Daoy (cell line): ENCODE measurements around the gene SCCPDH. TPM values are rescaled to one million over a fixed set of nuclear protein-coding genes. Genes with fewer than 3 reads are reported as not detected.
"Not testable (repeated sequence)": the region's sequence is repeated elsewhere in the genome, so short reads cannot be mapped to it uniquely, and the experiment has no call there.

ENCODE experiments used
- DNase-seq: peaks from one replicate; pipeline ENCODE4 v3.0.0-alpha.2; 2015; ENCODE audit warnings: low read depth
- total RNA-seq: library from RNA; depleted of rRNA; stranded (reverse); fragments of >200 nt; shearing (Covaris generic); gene quantifications from 2 replicates; pipeline ENCODE4 v1.2.3, GENCODE V29; 2014

The SCCPDH gene
- total RNA-seq, 1 experiment from 2014 or later: 65.0 TPM

- no peak for DNase-seq
Measured at GRCh38 chr1:246703581-246703980, 20.6 kb upstream of the SCCPDH start.

DNA sequence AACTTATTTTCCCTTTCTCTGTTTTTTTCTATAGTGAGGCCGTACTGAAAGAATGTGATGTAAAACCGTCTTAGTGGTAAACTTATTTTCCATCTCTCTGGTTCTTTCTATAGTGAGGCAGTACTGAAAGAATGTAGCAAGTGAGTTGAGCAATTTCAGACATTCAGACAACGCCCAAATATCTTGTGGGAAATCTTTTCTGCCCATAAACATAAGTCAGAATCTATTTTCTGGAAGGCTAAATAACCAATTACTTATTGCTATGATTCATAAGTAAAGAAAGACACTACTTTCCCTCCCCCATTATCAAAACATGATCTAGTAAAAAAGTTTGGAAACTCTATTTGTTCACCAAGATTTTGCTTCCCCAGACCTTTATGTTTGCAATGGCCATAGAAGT, 18.8 kb upstream of the SCCPDH start:
- peak; percentile 16 for DNase-seq

GRCh38 chr1:246708166-246708565, 16.0 kb upstream of the SCCPDH start:
- DNase-seq: no peak

- DNase-seq: no peak
Measured at GRCh38 chr1:246709196-246709595, 15.0 kb upstream of the SCCPDH start.

DNA sequence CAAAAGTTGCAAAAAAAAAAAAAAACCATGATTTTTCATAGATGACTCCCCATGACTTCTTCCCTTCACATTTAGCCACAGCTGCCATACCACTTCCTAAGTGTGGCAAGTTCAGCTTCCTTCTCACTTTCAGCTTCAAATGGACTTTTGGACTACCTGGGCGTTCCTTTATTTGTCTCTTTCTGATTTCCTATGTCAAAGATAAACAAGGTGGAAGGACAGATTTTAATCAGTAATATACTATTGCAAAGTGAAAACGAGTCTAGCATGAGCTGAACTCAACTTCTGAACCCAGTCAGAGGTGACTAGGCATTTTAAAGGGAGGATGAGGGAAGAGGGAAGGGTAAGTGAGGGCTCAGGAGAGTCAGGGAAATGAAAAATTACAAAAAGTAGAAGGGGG, 14.4 kb upstream of the SCCPDH start:
- DNase-seq: no peak

GRCh38 chr1:246711548-246712003, 12.6 kb upstream of the SCCPDH start:
- DNase-seq: no peak

GRCh38 chr1:246712428-246712827, 11.8 kb upstream of the SCCPDH start:
- DNase-seq: not testable (repeated sequence)

- DNase-seq: not testable (repeated sequence)
Measured at GRCh38 chr1:246719361-246719760, 4.8 kb upstream of the SCCPDH start.

- not testable (repeated sequence) for DNase-seq
Measured at GRCh38 chr1:246720814-246721213, 3.4 kb upstream of the SCCPDH start.

DNA sequence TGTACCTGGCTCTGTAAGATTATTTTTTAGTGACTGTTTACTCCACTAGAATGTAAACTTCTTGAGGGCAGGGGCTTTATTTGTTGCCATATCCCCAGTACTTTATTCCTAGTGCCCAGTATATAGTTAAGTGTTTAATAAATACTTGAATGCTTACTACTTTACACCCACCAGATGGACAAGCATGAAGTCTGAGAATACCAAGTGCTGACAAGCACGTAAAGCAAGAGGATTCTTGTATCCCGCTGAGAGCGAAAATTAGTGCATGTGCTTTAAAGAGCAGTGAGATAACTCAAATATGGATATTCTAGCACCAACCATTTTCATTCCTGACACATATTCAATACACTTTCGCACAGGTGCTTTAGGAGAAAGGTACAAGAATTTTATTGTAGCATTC, 1.5 kb upstream of the SCCPDH start:
- DNase-seq: no peak

GRCh38 chr1:246724731-246725095, 504 bp downstream of the SCCPDH start:
- no peak for DNase-seq

DNA sequence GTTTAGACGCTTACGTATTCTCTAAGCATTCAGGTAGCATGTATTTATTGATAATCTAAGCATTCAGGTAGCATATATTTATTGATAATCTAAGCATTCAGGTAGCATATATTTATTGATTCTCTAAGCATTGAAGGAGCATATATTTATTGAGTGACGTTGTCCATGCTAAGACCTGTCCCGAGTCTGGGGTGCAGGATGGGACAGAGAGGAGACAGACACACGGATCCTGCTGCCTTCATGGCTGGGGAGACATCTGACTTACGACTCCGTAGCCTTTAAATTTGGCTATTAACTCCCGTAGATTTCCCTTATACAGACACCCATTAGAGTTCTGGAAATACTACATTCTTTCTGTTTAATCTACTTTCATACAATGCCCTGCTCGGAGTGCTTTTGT, 982 bp downstream of the SCCPDH start:
- DNase-seq: no peak

- no peak for DNase-seq
Measured at GRCh38 chr1:246726255-246726679, 2.1 kb downstream of the SCCPDH start.

DNA sequence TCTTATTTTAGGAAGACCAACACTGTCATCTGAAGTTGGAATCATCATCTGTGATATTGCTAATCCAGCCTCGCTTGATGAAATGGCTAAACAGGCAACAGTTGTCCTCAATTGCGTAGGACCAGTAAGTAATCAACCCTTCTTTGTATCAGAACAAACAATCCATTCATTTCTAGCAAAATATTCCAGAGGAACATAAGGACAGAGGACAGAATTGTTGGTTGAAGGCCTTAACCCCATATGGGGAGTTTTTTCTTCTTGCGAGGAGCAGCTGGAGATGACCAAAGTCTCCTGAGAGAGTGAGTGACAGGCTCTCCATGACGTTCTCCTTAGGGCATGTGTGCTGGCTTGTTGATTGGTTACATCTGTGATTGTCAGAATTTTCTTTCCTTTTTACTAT, 2.7 kb downstream of the SCCPDH start:
- no peak for DNase-seq

DNA sequence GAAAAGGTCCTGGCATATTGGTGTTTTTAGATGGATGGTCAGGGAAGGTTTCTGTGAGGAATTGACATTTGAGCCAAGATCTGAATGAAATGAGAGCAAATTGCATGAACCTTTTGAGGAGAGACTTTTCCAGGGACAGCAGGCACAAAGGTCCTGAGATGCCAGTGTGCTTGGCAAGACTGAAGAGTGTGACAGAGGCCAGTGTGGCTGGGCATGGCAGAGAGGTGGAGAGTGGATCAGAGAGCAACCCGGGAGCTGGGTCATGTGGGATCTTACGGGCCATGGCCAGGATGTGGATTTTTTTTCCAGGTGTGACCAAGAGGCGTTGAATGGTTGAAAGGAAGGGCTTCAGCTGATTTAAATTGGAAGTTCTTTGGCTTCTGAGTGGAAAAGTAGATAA, 3.4 kb downstream of the SCCPDH start:
- no peak for DNase-seq

DNA sequence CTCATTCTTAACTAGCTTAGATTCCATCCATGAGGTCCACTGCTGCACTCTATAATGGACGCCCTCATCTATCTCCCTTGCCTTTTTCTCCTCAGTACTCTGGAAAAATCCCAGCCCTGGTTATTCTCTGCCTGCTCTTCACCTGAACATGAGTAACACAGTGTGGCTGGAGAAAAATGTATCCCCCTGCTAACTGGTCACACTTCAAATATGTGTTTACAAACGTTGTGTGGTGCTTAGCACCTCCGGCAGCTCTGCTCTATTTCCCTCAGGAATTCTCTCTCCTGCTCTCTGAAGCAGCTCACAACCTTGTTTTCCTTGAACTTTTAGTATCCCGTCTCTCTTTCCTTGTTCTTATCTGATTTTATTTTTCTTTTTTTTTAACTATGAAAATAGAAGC, 4.1 kb downstream of the SCCPDH start:
- no peak for DNase-seq

DNA sequence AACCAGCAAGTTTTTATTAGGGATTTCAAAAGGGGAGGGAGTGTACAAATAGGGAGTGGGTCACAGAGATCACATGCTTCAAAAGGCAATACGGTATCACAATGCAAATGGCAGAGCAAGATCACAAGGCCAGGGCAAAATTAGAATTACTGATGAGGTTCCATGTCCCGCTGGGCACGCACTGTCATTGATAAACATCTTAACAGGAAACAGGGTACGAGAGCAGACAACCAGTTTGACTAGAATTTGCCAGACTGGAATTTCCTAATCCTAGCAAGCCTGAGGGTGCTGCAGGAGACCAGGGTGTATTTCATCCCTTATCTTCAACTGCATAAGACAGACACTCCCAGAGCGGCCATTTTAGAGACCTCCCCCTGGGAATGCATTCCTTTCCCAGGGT, 4.8 kb downstream of the SCCPDH start:
- DNase-seq: not testable (repeated sequence)

DNA sequence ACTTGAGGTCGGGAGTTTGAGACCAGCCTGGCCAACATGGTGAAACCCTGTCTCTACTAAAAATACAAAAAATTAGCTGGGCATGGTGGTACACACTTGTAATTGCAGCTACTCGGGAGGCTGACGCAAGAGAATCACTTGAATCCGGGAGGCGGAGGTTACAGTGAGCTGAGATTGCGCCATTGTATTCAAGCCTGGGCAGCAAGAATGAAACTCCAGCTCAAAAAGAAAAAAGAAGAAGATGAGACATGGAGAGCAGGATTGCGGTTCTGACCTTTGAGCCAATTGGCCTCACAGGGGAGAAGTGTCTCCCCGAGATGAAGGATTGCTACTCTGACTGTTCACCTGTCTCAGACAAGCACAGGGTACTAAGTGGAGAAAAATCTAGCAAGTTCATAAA, 6.6 kb downstream of the SCCPDH start:
- no peak for DNase-seq

DNA sequence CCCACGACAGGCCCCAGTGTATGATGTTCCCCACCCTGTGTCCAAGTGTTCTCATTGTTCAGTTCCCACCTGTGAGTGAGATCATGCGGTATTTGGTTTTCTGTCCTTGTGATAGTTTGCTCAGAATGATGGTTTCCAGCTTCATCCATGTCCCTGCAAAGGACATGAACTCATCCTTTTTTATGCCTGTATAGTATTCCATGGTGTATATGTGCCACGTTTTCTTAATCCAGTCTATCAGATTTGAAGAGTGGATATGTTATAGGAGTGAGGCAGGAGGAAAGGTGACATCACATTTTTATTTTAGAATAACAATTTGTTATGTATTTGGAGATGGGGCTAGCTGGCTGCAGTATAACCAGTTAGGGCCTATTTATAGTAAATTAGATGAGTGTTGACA, 7.7 kb downstream of the SCCPDH start:
- not testable (repeated sequence) for DNase-seq

DNA sequence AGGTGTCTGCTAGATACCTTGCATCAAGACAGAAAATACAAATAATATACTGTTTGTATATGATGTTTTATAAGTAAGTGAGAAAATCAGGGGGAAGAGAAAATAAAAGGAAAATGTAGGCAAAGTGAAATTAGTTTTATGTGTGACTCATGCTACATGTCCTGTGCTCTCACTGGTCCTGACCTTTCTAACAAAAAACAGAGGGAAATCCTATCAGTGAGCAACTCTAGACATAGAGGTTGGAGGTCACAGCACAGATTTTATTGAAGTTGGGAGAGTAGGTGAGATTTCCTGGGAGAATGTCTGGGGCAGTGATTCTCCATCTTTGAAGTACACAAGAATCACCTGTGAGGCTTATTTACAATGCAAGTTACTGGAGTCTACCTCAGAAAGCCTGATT, 9.5 kb downstream of the SCCPDH start:
- DNase-seq: no peak

DNA sequence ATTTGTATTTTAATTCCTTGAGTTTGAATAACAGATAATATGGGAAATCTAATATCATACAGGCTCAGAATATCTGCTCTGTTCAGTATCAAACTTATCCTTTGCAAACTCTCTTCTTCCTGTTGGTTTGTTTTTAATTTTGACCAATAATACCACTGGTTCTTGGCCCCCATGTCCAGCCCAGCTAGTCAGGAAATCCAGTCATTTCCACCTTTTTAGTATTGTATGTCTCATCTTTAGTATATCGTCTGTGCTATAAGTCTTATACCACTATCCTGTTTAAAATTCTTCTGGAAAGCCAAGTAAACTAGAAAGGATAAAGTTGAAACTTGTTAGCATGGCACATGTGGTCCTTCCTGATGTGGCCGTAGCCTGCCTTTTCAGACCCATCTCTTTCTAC, 10.7 kb downstream of the SCCPDH start:
- DNase-seq: no peak

GRCh38 chr1:246735735-246736134, 11.5 kb downstream of the SCCPDH start:
- DNase-seq: no peak

GRCh38 chr1:246742396-246742795, 18.2 kb downstream of the SCCPDH start:
- DNase-seq: no peak

- not testable (repeated sequence) for DNase-seq
Measured at GRCh38 chr1:246746155-246746554, 21.9 kb downstream of the SCCPDH start.

GRCh38 chr1:246748006-246748405, 23.8 kb downstream of the SCCPDH start:
- no peak for DNase-seq
